GM20431 (cell line): ENCODE measurements around the gene RAB18.
"Not testable (repeated sequence)": the region's sequence is repeated elsewhere in the genome, so short reads cannot be mapped to it uniquely, and the experiment has no call there.

ENCODE experiments used
- in situ Hi-C: fragments of 300-500 bp; cut with MseI, MboI; formaldehyde crosslinking; loops from one replicate; pipeline ENCODE4 v1.15.0; 2020; ENCODE audit warnings: low sequenced_read_pairs; ENCODE audit not compliant: unreplicated experiment

Gene RAB18

GRCh38 chr10:27541796-27542729, 38.0 kb downstream of the RAB18 start:
- in situ Hi-C loops, result no loop called here

DNA sequence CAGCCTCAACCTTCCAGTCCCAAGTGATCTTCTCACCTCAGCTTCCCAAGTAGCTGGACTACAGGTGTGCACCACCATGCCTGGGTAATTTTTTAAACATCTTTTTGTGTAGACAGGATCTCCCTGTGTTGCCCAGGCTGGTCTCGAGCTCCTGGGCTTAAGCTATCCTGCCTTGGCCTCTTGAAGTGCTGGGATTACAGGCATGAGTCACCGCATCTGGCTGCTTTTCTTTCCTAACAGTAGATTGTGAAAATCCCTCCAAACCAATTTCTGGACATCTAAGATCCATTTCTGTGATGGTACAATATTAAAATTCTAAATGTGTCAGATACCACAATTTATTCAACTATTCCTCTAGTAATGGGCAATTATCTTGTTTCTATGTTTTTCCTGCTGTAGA, 38.7 kb downstream of the RAB18 start:
- in situ Hi-C loops, result no loop called here

DNA sequence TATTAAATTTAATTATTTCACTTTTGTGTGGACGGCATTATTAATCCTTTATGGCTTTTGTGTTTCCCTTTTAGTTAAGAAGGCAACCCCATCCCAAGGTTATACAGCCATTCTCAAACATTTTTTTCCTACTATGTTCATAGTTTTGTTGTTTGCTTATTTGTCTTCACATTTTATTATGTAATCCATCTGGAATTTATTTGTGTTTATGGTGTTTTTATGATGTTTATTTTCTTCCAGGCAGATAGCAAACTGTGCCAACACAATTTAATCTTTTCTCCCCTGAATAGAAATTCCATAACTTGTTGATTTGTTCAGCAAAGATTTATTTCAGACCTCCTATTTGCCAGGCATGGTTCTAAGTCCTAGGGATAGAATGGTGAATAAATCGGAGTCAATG, 42.9 kb downstream of the RAB18 start:
- in situ Hi-C loops, result no loop called here

DNA sequence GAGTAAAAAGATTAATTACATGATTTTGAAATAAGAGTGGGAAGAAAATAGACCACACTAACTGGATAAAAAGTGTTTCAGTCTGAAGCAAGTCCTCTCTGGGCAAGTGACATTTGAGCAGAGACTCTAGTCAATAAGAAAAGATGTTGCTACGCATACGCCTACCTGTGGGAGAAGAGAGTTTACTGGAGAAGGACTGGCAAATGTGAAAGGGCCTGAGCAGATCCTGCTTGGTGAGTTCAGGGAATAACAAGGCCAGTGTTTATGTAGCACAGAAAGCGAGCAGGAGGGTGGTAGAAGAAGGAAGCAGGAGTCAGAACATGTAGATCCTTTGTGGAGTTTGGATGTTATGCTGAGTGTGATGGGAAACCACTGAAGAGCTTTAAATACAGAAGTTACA, 43.4 kb downstream of the RAB18 start:
- in situ Hi-C loops, result no loop called here

- in situ Hi-C loops, result no loop called here
Measured at GRCh38 chr10:27550823-27551222, 46.7 kb downstream of the RAB18 start.

DNA sequence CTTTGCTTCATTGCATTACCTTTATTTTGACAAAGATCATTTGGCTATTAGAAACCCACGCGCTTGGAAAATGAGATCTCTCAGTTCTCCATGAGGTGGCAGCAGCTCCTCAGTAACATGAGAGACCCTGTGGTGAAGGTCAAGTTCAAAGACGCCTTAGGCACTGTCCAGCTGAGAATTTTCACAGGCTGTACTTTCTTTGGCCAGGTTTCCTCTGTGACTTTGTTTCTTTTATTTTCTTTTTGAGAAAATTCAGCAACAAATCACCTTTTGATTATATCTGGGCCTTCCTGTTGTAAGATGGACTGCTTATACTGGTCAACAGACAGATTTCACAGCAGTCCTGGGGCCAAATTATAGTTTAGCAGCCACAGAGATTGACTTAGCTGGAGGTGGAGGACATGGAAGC, 54.5 kb downstream of the RAB18 start:
- in situ Hi-C loops, result no loop called here

- in situ Hi-C loops, result no loop called here
Measured at GRCh38 chr10:27561334-27561733, 57.2 kb downstream of the RAB18 start.

GRCh38 chr10:27564398-27564797, 60.3 kb downstream of the RAB18 start:
- in situ Hi-C loops, result no loop called here

GRCh38 chr10:27564880-27565279, 60.8 kb downstream of the RAB18 start:
- in situ Hi-C loops, result no loop called here

- in situ Hi-C loops, result no loop called here
Measured at GRCh38 chr10:27568196-27569175, 64.4 kb downstream of the RAB18 start.

DNA sequence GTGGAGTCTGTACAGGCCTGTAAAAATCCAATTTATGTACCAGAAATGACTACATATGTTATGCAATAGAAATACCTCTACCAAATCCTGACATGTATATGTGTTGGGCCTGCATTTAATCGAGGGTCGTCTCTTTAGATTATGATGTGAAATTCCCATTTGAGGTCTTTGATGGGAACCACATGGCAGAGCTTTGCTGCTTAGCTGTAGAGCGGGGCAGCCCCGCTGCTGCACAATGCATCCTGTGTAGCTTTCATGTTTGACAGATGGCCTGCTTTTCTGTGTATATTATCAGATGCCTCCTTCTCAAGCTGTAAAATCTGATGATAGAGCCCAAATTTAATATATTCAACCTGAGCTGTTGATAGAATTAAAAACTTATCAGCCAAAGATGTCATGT, 65.8 kb downstream of the RAB18 start:
- in situ Hi-C loops, result no loop called here

DNA sequence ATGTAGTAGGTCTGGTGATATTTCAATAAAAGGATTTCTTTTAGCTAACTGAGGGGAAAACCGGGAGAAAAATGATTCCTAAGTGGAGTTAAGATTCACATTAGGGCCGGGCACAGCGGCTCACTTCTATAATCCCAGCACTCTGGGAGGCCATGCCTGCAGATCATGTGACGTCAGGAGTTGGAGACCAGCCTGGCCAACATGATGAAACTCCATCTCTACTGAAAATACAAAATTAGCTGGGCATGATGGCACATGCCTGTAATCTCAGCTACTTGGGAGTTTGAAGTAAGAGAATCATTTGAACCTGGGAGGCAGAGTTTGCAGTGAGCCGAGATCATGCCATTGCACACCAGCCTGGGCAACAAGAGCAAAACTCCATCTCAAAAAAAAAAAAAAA, 72.9 kb downstream of the RAB18 start:
- in situ Hi-C loops, result not testable (repeated sequence)

DNA sequence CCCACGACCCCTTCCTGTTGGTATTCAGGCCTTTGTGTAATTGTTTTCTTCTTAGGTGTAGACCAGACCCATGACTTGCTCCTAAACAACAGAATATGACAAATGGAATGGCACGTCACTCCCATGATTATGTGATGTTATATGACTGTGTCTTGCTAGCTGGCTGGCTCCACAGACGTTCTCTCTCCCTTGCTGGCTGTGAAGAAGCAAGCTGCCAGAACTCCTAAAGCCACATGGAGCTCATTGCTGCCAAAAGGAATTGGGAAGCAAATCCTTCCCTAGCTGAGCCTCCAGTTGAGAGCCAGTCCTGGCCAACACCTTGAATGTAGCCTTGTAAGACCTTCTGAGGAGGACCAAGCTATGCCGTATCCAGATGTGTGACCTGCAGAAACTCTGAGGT, 74.2 kb downstream of the RAB18 start:
- in situ Hi-C loops, result no loop called here

DNA sequence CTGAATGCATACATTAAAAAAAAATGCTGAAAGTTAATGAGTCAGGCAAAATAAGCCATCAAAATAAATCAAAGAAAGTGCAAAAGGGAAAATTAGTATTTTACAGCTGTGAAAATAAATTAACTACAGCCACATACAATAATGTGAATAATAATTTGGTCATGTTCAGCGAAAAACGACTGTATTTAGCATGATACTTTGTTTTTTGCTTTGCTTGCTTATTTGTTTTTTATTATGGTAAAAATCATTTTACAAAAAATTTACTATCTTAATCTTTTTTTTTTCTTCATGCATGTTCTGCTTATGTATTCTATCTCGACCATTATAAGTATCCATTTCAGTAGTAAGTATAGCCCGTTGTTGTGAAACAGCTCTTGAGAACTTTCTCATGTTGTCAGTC, 77.1 kb downstream of the RAB18 start:
- in situ Hi-C loops, result no loop called here

DNA sequence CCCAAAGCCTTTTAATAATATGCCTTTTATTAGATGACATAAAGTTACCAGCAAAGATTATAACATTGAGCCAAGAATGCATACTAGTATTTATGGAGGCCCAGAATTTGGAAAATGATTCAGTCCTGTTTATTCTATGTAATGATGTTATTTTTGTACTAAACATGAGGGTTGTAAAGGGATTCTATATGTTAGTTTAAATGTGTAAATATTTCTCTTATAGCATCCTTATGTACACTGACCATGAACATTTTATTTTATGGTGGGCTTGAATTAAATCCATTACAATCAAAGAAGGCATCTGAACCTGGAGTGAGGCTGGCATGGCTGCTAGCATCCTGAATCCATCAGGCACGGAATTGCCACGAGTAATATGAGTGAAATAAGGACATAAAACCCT, 80.2 kb downstream of the RAB18 start:
- in situ Hi-C loops, result no loop called here
